ENCODE data around the gene CHST9.
"Not testable (repeated sequence)": the region's sequence is repeated elsewhere in the genome, so short reads cannot be mapped to it uniquely, and the experiment has no call there.

Gene CHST9

GRCh38 chr18:26981360-26982082, 203.6 kb downstream of the CHST9 start:
- no peaks in the 10 kb centered on the region for H3K27me3 ChIP-seq (ENCODE audit: insufficient read depth, low read depth)
- H4K20me1 ChIP-seq (ENCODE audit: insufficient read depth) = no peaks in the 10 kb centered on the region
- H3K36me3 ChIP-seq (ENCODE audit: insufficient read depth) = no peaks in the 10 kb centered on the region
- no peak overlapping the region for H3K27ac ChIP-seq
- no peak overlapping the region for H3K4me3 ChIP-seq (IDR thresholded peaks at IDR 0.05; ENCODE audit: insufficient read depth, low read depth, low read length)
- no peak for TF ChIP-seq CTCF (conservative IDR thresholded peaks at IDR 0.05; ENCODE audit: low read depth, low read length)
- H3K4me2 ChIP-seq = no peak overlapping the region
- H3K79me2 ChIP-seq (ENCODE audit: insufficient read depth, low read depth) = no peaks in the 10 kb centered on the region
- H2AFZ ChIP-seq (ENCODE audit: low read depth) = no peak overlapping the region
- no peak overlapping the region for H3K9ac ChIP-seq
- H3K4me1 ChIP-seq (ENCODE audit: low read depth, poor library complexity, severe bottlenecking) = no peaks in the 10 kb centered on the region

GRCh38 chr18:26978812-26979341, 206.2 kb downstream of the CHST9 start:
- no peak overlapping the region for H3K4me2 ChIP-seq
- no peaks in the 10 kb centered on the region for H3K79me2 ChIP-seq (ENCODE audit: insufficient read depth, low read depth)
- no peak overlapping the region for H3K9ac ChIP-seq
- no peak overlapping the region for H3K4me3 ChIP-seq (IDR thresholded peaks at IDR 0.05; ENCODE audit: insufficient read depth, low read depth, low read length)
- H3K36me3 ChIP-seq (ENCODE audit: insufficient read depth) = no peaks in the 10 kb centered on the region
- no peak overlapping the region for H2AFZ ChIP-seq (ENCODE audit: low read depth)
- no peaks in the 10 kb centered on the region for H4K20me1 ChIP-seq (ENCODE audit: insufficient read depth)
- H3K4me1 ChIP-seq (ENCODE audit: low read depth, poor library complexity, severe bottlenecking) = no peaks in the 10 kb centered on the region
- no peaks in the 10 kb centered on the region for H3K27me3 ChIP-seq (ENCODE audit: insufficient read depth, low read depth)
- no peak overlapping the region for H3K27ac ChIP-seq
- no peak for TF ChIP-seq CTCF (conservative IDR thresholded peaks at IDR 0.05; ENCODE audit: low read depth, low read length)

- H3K36me3 ChIP-seq (ENCODE audit: insufficient read depth) = no peaks in the 10 kb centered on the region
- no peak overlapping the region for H3K4me3 ChIP-seq (IDR thresholded peaks at IDR 0.05; ENCODE audit: insufficient read depth, low read depth, low read length)
- no peak overlapping the region for H3K27ac ChIP-seq
- no peak overlapping the region for H3K4me2 ChIP-seq
- TF ChIP-seq CTCF (conservative IDR thresholded peaks at IDR 0.05; ENCODE audit: low read depth, low read length) = no peak
- H3K27me3 ChIP-seq (ENCODE audit: insufficient read depth, low read depth) = no peaks in the 10 kb centered on the region
- H2AFZ ChIP-seq (ENCODE audit: low read depth) = no peak overlapping the region
- H3K9ac ChIP-seq = no peak overlapping the region
- H3K79me2 ChIP-seq (ENCODE audit: insufficient read depth, low read depth) = no peaks in the 10 kb centered on the region
- H4K20me1 ChIP-seq (ENCODE audit: insufficient read depth) = no peaks in the 10 kb centered on the region
- no peaks in the 10 kb centered on the region for H3K4me1 ChIP-seq (ENCODE audit: low read depth, poor library complexity, severe bottlenecking)
Observed at GRCh38 chr18:26977781-26978180, 207.3 kb downstream of the CHST9 start.

- Histone ChIP-seq H3K79me2 (ENCODE audit: insufficient read depth, low read depth) (no peaks in the 10 kb centered on the region), H3K9ac (no peak overlapping the region), H2AFZ (ENCODE audit: low read depth) (no peak overlapping the region), H3K27me3 (ENCODE audit: insufficient read depth, low read depth) (no peaks in the 10 kb centered on the region), H3K4me3 (IDR thresholded peaks at IDR 0.05; ENCODE audit: insufficient read depth, low read depth, low read length) (no peak overlapping the region), H4K20me1 (ENCODE audit: insufficient read depth) (no peaks in the 10 kb centered on the region), H3K36me3 (ENCODE audit: insufficient read depth) (no peaks in the 10 kb centered on the region), H3K4me2 (no peak overlapping the region), H3K4me1 (ENCODE audit: low read depth, poor library complexity, severe bottlenecking) (no peaks in the 10 kb centered on the region), H3K27ac (no peak overlapping the region)
- TF ChIP-seq CTCF (conservative IDR thresholded peaks at IDR 0.05; ENCODE audit: low read depth, low read length) = no peak
Observed at GRCh38 chr18:26976206-26976605, 208.9 kb downstream of the CHST9 start.

- H3K4me2 ChIP-seq; H4K20me1 ChIP-seq (ENCODE audit: insufficient read depth); H3K27ac ChIP-seq; H3K4me3 ChIP-seq (IDR thresholded peaks at IDR 0.05; ENCODE audit: insufficient read depth, low read depth, low read length); H3K79me2 ChIP-seq (ENCODE audit: insufficient read depth, low read depth); H3K9ac ChIP-seq; H2AFZ ChIP-seq (ENCODE audit: low read depth); H3K4me1 ChIP-seq (ENCODE audit: low read depth, poor library complexity, severe bottlenecking); H3K36me3 ChIP-seq (ENCODE audit: insufficient read depth); H3K27me3 ChIP-seq (ENCODE audit: insufficient read depth, low read depth): not testable (repeated sequence)
Observed at GRCh38 chr18:26972549-26972948, 212.6 kb downstream of the CHST9 start.
